Osteocyte (in vitro differentiated cells): ENCODE data around the gene THRB. TPM values are rescaled to one million over a fixed set of nuclear protein-coding genes. Genes with fewer than 3 reads are reported as not detected.

Experiments used
- DNase-seq: peaks from one replicate; pipeline ENCODE4 v3.0.0; 2021; ENCODE audit warnings: mixed read lengths; ENCODE audit not compliant: unreplicated experiment; ENCODE audit errors: extremely low spot score
- H3K27ac Mint-ChIP-seq: one replicate; pipeline ENCODE4 v1.8.0; 2021; ENCODE audit warnings: mild to moderate bottlenecking, mixed read lengths; ENCODE audit not compliant: unreplicated experiment
- H3K27me3 Mint-ChIP-seq: one replicate; pipeline ENCODE4 v1.8.0; 2021; ENCODE audit warnings: mixed read lengths; ENCODE audit not compliant: unreplicated experiment
- H3K36me3 Mint-ChIP-seq: one replicate; pipeline ENCODE4 v1.8.0; 2021; ENCODE audit warnings: mixed read lengths; ENCODE audit not compliant: unreplicated experiment
- H3K4me1 Mint-ChIP-seq: one replicate; pipeline ENCODE4 v1.8.0; 2021; ENCODE audit warnings: mixed read lengths; ENCODE audit not compliant: unreplicated experiment
- H3K4me3 Mint-ChIP-seq: one replicate; pipeline ENCODE4 v1.8.0; 2021; ENCODE audit warnings: mild to moderate bottlenecking, moderate library complexity, mixed read lengths; ENCODE audit not compliant: unreplicated experiment
- H3K9me3 Mint-ChIP-seq: one replicate; pipeline ENCODE4 v1.8.0; 2021; ENCODE audit warnings: mixed read lengths; ENCODE audit not compliant: unreplicated experiment
- CTCF ChIP-seq: fragments of 200-600 bp; sonication (generic); IDR thresholded peaks from 2 replicates; pipeline ENCODE4 v1.5.0; 2021; ENCODE audit warnings: antibody characterized with exemption, mild to moderate bottlenecking, moderate library complexity
- total RNA-seq: library from RNA; stranded (reverse); gene quantifications from 2 replicates; pipeline ENCODE4 v1.2.1, GENCODE V29; 2021

The THRB gene
- total RNA-seq, 1 donor from 2014 or later, result 4.6 TPM

GRCh38 chr3:24145481-24145880 lies 349.2 kb downstream of the THRB start:
- H3K27me3 Mint-ChIP-seq, result no peaks in the 10 kb centered on the region
- peaks cover 2% of the 10 kb centered on the region for H3K36me3 Mint-ChIP-seq
- no peaks in the 10 kb centered on the region for H3K9me3 Mint-ChIP-seq
- TF ChIP-seq CTCF, result no peak
- H3K4me1 Mint-ChIP-seq, result peaks cover 27% of the 10 kb centered on the region
- H3K27ac Mint-ChIP-seq, result peak overlapping the region; percentile 95
- DNase-seq, result no peak
- no peak overlapping the region for H3K4me3 Mint-ChIP-seq

- no peaks in the 10 kb centered on the region for H3K9me3 Mint-ChIP-seq
These were observed 352.5 kb downstream of the THRB start for GRCh38 chr3:24142127-24142526.

GRCh38 chr3:24141548-24141947 lies 353.1 kb downstream of the THRB start:
- H3K36me3 Mint-ChIP-seq, result peaks cover 2% of the 10 kb centered on the region
- no peaks in the 10 kb centered on the region for H3K27me3 Mint-ChIP-seq
- no peak for DNase-seq
- H3K27ac Mint-ChIP-seq, result no peak overlapping the region
- peaks cover 28% of the 10 kb centered on the region for H3K4me1 Mint-ChIP-seq
- H3K4me3 Mint-ChIP-seq, result no peak overlapping the region
- TF ChIP-seq CTCF, result no peak
- H3K9me3 Mint-ChIP-seq, result no peaks in the 10 kb centered on the region

More at GRCh38 chr3:24142127-24142526, 352.5 kb downstream of the THRB start:
- no peak for DNase-seq
- TF ChIP-seq CTCF, result no peak
- Mint-ChIP-seq H3K4me3 (no peak overlapping the region), H3K27ac (no peak overlapping the region), H3K36me3 (peaks cover 2% of the 10 kb centered on the region), H3K27me3 (no peaks in the 10 kb centered on the region), H3K4me1 (peaks cover 28% of the 10 kb centered on the region)

GRCh38 chr3:24139463-24140412 lies 354.9 kb downstream of the THRB start:
- peaks cover 19% of the 10 kb centered on the region for H3K4me1 Mint-ChIP-seq
- no peak overlapping the region for H3K4me3 Mint-ChIP-seq
- DNase-seq, result no peak

More at GRCh38 chr3:24139463-24140412, 354.9 kb downstream of the THRB start:
- no peak for TF ChIP-seq CTCF
- Mint-ChIP-seq H3K36me3 (peaks cover 2% of the 10 kb centered on the region), H3K27ac (no peak overlapping the region), H3K27me3 (no peaks in the 10 kb centered on the region), H3K9me3 (no peaks in the 10 kb centered on the region)
